Bronchial epithelial cell (primary cell): ENCODE measurements around the gene NOS1AP. TPM values are rescaled to one million over a fixed set of nuclear protein-coding genes. Genes with fewer than 3 reads are reported as not detected.

Experiments
- DNase-seq: peaks from one replicate; pipeline ENCODE4 v3.0.0-alpha.2; 2010; ENCODE audit warnings: low read depth
- FAIRE-seq: peaks from 2 replicates; lab custom pipeline; 2011; peaks lifted over from hg19 to GRCh38; lab: Jason Lieb, UNC
- H3K27me3 ChIP-seq: 2 replicates; pipeline ENCODE4 v1.5.1; 2011; ENCODE audit warnings: low read length; ENCODE audit not compliant: control insufficient read depth, insufficient read depth
- H3K36me3 ChIP-seq: 2 replicates; pipeline ENCODE4 v1.5.1; 2011; ENCODE audit warnings: low read length; ENCODE audit not compliant: control insufficient read depth, insufficient read depth
- H3K4me3 ChIP-seq: 2 replicates; pipeline ENCODE4 v1.5.1; 2011; ENCODE audit warnings: mild to moderate bottlenecking, low read depth, low read length, control low read depth
- total RNA-seq: library from RNA; depleted of rRNA; stranded (reverse); fragments of >200 nt; gene quantifications from 2 replicates; pipeline ENCODE4 v1.2.1, GENCODE V29; 2014
- TF ChIP-seq, protein P1 (sequence below): IDR thresholded peaks from 2 replicates; pipeline ENCODE4 v1.5.1; 2011; ENCODE audit warnings: mild to moderate bottlenecking, moderate library complexity, low read length, control low read depth, inconsistent platforms; ENCODE audit not compliant: insufficient read depth, severe bottlenecking

Gene NOS1AP
- total RNA-seq, 1 donor from 2014 or later = 1.3 TPM

DNA sequence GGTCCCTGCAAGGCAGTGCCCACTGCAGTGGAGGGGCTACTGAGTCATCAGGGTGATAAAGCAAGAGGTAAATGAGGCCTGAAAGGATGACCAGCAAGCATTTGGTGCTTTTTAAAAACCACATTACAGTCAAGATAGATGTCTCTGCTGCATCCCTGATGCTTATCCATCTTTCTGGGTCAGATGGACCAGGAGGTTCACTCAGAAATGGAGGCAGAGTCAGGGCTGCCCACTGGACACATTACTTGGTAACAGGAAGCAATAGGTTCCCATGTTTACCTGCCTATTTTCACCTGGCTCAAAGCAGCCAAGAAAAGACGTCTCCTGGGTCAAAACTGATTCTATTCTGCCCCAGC, 303.6 kb downstream of the NOS1AP start:
- TF ChIP-seq, protein P1, sequence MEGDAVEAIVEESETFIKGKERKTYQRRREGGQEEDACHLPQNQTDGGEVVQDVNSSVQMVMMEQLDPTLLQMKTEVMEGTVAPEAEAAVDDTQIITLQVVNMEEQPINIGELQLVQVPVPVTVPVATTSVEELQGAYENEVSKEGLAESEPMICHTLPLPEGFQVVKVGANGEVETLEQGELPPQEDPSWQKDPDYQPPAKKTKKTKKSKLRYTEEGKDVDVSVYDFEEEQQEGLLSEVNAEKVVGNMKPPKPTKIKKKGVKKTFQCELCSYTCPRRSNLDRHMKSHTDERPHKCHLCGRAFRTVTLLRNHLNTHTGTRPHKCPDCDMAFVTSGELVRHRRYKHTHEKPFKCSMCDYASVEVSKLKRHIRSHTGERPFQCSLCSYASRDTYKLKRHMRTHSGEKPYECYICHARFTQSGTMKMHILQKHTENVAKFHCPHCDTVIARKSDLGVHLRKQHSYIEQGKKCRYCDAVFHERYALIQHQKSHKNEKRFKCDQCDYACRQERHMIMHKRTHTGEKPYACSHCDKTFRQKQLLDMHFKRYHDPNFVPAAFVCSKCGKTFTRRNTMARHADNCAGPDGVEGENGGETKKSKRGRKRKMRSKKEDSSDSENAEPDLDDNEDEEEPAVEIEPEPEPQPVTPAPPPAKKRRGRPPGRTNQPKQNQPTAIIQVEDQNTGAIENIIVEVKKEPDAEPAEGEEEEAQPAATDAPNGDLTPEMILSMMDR = no peak
- H3K4me3 ChIP-seq = no peak overlapping the region
- FAIRE-seq (no peak), DNase-seq (no peak)
- H3K27me3 ChIP-seq = no peaks in the 10 kb centered on the region
- no peaks in the 10 kb centered on the region for H3K36me3 ChIP-seq

DNA sequence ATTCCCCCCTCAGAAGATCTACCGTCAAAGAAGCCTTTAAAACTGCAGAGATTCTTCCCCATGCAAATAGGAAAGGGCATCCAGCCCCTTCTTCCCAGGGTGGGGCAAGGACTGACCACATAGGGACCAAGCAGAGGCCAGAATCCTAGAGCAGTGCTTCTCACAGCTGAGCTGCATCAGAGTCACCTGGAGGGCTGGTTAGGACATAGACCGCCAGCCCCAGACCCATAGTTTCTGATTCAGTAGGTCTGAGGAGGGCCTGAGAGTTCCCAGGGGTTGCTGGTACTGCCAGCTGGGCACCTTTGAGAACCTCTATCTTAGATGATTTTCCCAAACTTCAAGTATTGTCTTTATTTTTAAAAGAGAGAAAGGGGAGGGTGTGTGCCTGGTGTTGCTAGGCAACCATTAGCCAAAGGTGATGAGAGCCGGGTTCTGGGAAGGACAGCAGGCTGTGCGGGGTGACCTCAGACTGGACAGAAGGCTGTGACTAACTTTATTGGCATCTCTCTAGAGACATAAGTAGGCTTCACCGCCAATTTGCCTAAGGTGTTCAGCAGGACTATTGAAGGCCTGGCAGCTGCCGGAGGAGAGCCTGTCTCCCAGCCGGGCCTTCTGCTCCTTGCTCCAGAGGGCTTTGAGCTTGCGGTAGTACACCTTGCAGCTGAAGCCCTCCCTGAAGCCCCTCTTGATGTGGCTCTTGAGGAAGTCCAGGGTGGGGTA, 304.2 kb downstream of the NOS1AP start:
- Histone ChIP-seq H3K36me3 (no peaks in the 10 kb centered on the region), H3K4me3 (no peak overlapping the region), H3K27me3 (no peaks in the 10 kb centered on the region)
- TF ChIP-seq, protein P1 = no peak
- FAIRE-seq (no peak), DNase-seq (no peak)

DNA sequence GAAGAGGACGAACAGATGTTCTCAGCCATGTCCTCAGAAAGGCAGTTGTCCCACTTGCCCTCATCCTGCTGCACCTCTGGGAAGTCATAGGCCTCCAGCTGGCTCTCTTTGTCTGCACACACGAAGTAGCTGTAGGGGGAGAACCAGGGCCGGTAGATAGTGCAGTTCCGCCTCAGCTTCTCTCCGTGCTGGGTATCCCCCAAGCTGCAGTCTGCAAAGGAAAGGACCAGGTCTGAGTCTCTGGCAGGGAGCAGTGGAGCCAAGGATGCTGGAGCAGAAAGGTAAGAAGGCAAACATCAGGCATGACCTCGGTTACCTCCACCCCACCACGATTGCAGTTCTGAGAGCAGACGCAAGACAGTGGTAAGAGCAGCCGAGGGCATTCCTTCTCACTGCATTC, 304.9 kb downstream of the NOS1AP start:
- TF ChIP-seq, protein P1 = no peak
- no peak overlapping the region for H3K4me3 ChIP-seq
- H3K36me3 ChIP-seq = no peaks in the 10 kb centered on the region
- H3K27me3 ChIP-seq = no peaks in the 10 kb centered on the region
- FAIRE-seq = no peak
- no peak for DNase-seq

DNA sequence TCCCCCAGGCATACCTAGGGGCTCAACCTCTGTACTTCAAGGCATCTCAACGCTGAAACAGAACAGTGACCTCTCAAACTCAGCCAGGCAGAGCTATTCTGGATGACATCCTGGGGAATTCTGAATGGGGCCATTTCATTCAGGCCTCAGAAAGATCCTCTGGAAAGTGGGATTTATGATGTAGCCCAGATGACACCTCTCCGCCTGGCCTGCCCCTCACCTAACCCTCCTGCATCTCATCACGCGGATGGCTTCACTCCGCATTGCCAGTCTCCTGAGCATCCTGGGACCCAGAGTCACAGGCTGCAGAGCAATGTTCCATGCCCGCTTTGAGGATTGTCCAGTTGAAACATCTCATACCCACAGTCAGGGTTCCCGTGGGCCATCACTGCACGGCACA, 306.0 kb downstream of the NOS1AP start:
- TF ChIP-seq, protein P1 = no peak
- DNase-seq = no peak
- Histone ChIP-seq H3K36me3 (no peaks in the 10 kb centered on the region), H3K27me3 (no peaks in the 10 kb centered on the region), H3K4me3 (no peak overlapping the region)
- FAIRE-seq = no peak

DNA sequence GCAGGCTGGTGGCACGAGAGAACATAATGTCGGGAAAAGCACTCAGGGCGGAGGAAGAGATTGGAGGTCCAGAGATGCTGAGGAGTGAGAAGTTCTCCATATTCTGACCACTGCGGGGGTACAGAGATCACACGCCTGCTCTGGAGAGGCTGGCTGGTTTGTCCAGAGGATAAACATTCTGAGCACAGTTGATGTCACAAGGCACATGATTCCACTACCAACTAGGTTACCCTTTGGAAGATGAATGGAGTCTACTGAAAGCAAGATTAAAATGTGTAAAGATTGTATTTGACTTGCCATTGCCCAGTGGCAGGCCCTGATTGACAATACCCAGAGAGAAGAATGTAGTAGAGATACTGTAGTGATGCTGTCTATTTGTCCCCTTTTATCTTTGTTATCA, 307.2 kb downstream of the NOS1AP start, which contains the start of gene SPATA46:
Gene SPATA46 (minus strand): TSS at position 164 of the 400 bp plus-strand sequence. CDS start 64 bp downstream, at position 100.
- DNase-seq (no peak), FAIRE-seq (no peak)
- no peaks in the 10 kb centered on the region for H3K27me3 ChIP-seq
- H3K36me3 ChIP-seq = no peaks in the 10 kb centered on the region
- H3K4me3 ChIP-seq = no peak within 1 kb of the TSS
- TF ChIP-seq, protein P1 = no peak
